IMR-90 (cell line): ENCODE results near the gene VEGFA. TPM values are rescaled to one million over a fixed set of nuclear protein-coding genes. Genes with fewer than 3 reads are reported as not detected.

ENCODE experiments used
- ATAC-seq: fragments of 200-7000 bp; cut with Tn5 transposase; 2 replicates; pipeline ENCODE4 v1.9.1; 2020; ENCODE audit warnings: low read depth, mild to moderate bottlenecking, moderate library complexity
- BruUV-seq: library from RNA; stranded (reverse); fragments of 400-500 nt; replicated peaks from 2 replicates; lab custom pipeline; 2021; lab: Mats Ljungman, UMichigan
- CTCF ChIA-PET: fragments of 300-600 bp; formaldehyde crosslinking; extraction: SDS; loops from one replicate; lab custom pipeline; 2021; ENCODE audit warnings: antibody characterized with exemption; lab: Yijun Ruan, JAX
- POLR2A ChIA-PET: fragments of 300-600 bp; sonication (Branson Sonifier 250); formaldehyde crosslinking; loops from one replicate; lab custom pipeline; 2022; ENCODE audit warnings: antibody characterized with exemption; ENCODE audit not compliant: unreplicated experiment; lab: Charles Lee
- DNase-seq: peaks from one replicate; pipeline ENCODE4 v3.0.0; 2013
- H2AFZ ChIP-seq: replicated peaks from 2 replicates; pipeline ENCODE3; 2013; ENCODE audit warnings: low read length, mild to moderate bottlenecking; ENCODE audit not compliant: poor library complexity
- H2AK5ac ChIP-seq: 2 replicates; pipeline ENCODE4 v1.6.1; 2013; ENCODE audit warnings: low read depth, low read length, inconsistent platforms
- H2AK9ac ChIP-seq: replicated peaks from 2 replicates; pipeline ENCODE3; 2013; ENCODE audit warnings: mild to moderate bottlenecking, low read depth, low read length, moderate library complexity; ENCODE audit not compliant: poor library complexity
- H2BK120ac ChIP-seq: 2 replicates; pipeline ENCODE4 v1.6.1; 2013; ENCODE audit warnings: low read depth, low read length, inconsistent platforms
- H2BK15ac ChIP-seq: 3 replicates; pipeline ENCODE4 v1.6.1; 2013; ENCODE audit warnings: low read depth, low read length, inconsistent platforms
- H2BK20ac ChIP-seq: 2 replicates; pipeline ENCODE4 v1.6.1; 2013; ENCODE audit warnings: low read depth, mild to moderate bottlenecking, inconsistent platforms, low read length, moderate library complexity
- H2BK5ac ChIP-seq: 2 replicates; pipeline ENCODE4 v1.6.1; 2013; ENCODE audit warnings: mild to moderate bottlenecking, low read depth, low read length, inconsistent platforms; ENCODE audit not compliant: poor library complexity, severe bottlenecking
- H3K14ac ChIP-seq: replicated peaks from 2 replicates; pipeline ENCODE4 v1.6.1; 2013; ENCODE audit warnings: low read depth, low read length, inconsistent platforms
- H3K18ac ChIP-seq: 2 replicates; pipeline ENCODE4 v1.6.1; 2013; ENCODE audit warnings: low read depth, low read length, control low read depth
- H3K23ac ChIP-seq: 2 replicates; pipeline ENCODE4 v1.6.1; 2013; ENCODE audit warnings: low read depth, low read length, inconsistent platforms
- H3K27ac ChIP-seq: 2 replicates; pipeline ENCODE4 v1.5.1; 2013; ENCODE audit warnings: mild to moderate bottlenecking, control low read depth, low read length; ENCODE audit not compliant: insufficient read depth
- H3K27me3 ChIP-seq: 2 replicates; pipeline ENCODE4 v1.6.1; 2013; ENCODE audit warnings: low read length; ENCODE audit not compliant: control insufficient read depth, insufficient read depth
- H3K36me3 ChIP-seq: 2 replicates; pipeline ENCODE4 v1.6.1; 2013; ENCODE audit warnings: low read length, mixed read lengths; ENCODE audit not compliant: control insufficient read depth, insufficient read depth
- H3K4ac ChIP-seq: 2 replicates; pipeline ENCODE4 v1.6.1; 2013; ENCODE audit warnings: low read depth, low read length, inconsistent platforms
- H3K4me1 ChIP-seq: 2 replicates; pipeline ENCODE4 v1.6.1; 2013; ENCODE audit warnings: low read length, mixed read lengths; ENCODE audit not compliant: control insufficient read depth, insufficient read depth
- H3K4me2 ChIP-seq: 2 replicates; pipeline ENCODE4 v1.6.1; 2013; ENCODE audit warnings: low read depth, mild to moderate bottlenecking, control low read depth, low read length, moderate library complexity
- H3K4me3 ChIP-seq: 2 replicates; pipeline ENCODE4 v1.5.1; 2013; ENCODE audit warnings: low read depth, mild to moderate bottlenecking, control low read depth, low read length, moderate library complexity; ENCODE audit not compliant: insufficient read depth
- H3K56ac ChIP-seq: 2 replicates; pipeline ENCODE4 v1.6.1; 2013; ENCODE audit warnings: low read length, inconsistent platforms; ENCODE audit not compliant: insufficient read depth; ENCODE audit errors: extremely low read depth
- H3K79me1 ChIP-seq, 2 experiments: 2 replicates each; pipeline ENCODE4 v1.6.1; 2013; ENCODE audit warnings: low read length in 2 of 2, inconsistent platforms in 1 of 2, low read depth in 1 of 2
- H3K9ac ChIP-seq: 2 replicates; pipeline ENCODE4 v1.6.1; 2013; ENCODE audit warnings: low read depth, low read length, control low read depth
- H3K9me1 ChIP-seq: 2 replicates; pipeline ENCODE4 v1.6.1; 2013; ENCODE audit warnings: low read length, inconsistent platforms; ENCODE audit not compliant: insufficient read depth
- H3K9me3 ChIP-seq: 2 replicates; pipeline ENCODE4 v1.6.1; 2013; ENCODE audit warnings: low read length; ENCODE audit not compliant: control insufficient read depth, insufficient read depth
- H4K20me1 ChIP-seq: 2 replicates; pipeline ENCODE4 v1.6.1; 2013; ENCODE audit warnings: low read length, inconsistent platforms; ENCODE audit not compliant: insufficient read depth
- H4K5ac ChIP-seq: 2 replicates; pipeline ENCODE4 v1.6.1; 2013; ENCODE audit warnings: mild to moderate bottlenecking, low read depth, low read length, control low read depth
- H4K8ac ChIP-seq, 2 experiments: 2 replicates each; pipeline ENCODE4 v1.6.1; 2013; ENCODE audit warnings: low read depth in 2 of 2, low read length in 2 of 2, control low read depth in 1 of 2, inconsistent platforms in 1 of 2
- H4K91ac ChIP-seq: 2 replicates; pipeline ENCODE4 v1.6.1; 2013; ENCODE audit warnings: low read depth, low read length, inconsistent platforms; ENCODE audit not compliant: insufficient read depth
- BHLHE40 ChIP-seq: fragments of 150-350 bp; IDR thresholded peaks from 2 replicates; pipeline ENCODE4 v1.6.1; 2016; ENCODE audit warnings: mild to moderate bottlenecking, low read depth, low read length
- CEBPB ChIP-seq: IDR thresholded peaks from 2 replicates; pipeline ENCODE4 v1.6.1; 2012; ENCODE audit warnings: low read depth, low read length, improper control_type of control experiment
- CHD1 ChIP-seq: IDR thresholded peaks from 2 replicates; pipeline ENCODE4 v1.6.1; 2012; ENCODE audit warnings: low read depth, low read length, improper control_type of control experiment
- ELK1 ChIP-seq: fragments of 150-350 bp; IDR thresholded peaks from 2 replicates; pipeline ENCODE4 v1.6.1; 2016; ENCODE audit warnings: low read depth, mild to moderate bottlenecking, low read length, moderate library complexity, borderline replicate concordance
- MAFK ChIP-seq: IDR thresholded peaks from 2 replicates; pipeline ENCODE4 v1.6.1; 2012; ENCODE audit warnings: low read depth, low read length, improper control_type of control experiment
- MAZ ChIP-seq: IDR thresholded peaks from 2 replicates; pipeline ENCODE4 v1.6.1; 2012; ENCODE audit warnings: low read depth, mild to moderate bottlenecking, low read length, improper control_type of control experiment, moderate library complexity, borderline replicate concordance
- MXI1 ChIP-seq: IDR thresholded peaks from 2 replicates; pipeline ENCODE4 v1.6.1; 2012; ENCODE audit warnings: low read depth, mild to moderate bottlenecking, low read length, moderate library complexity, borderline replicate concordance
- NFE2L2 ChIP-seq: fragments of 150-350 bp; IDR thresholded peaks from 2 replicates; pipeline ENCODE4 v1.6.1; 2016; ENCODE audit warnings: low read depth, mild to moderate bottlenecking, low read length
- POLR2A ChIP-seq: IDR thresholded peaks from 2 replicates; pipeline ENCODE4 v1.6.1; 2012; ENCODE audit warnings: mild to moderate bottlenecking, low read depth, low read length
- RAD21 ChIP-seq: IDR thresholded peaks from 2 replicates; pipeline ENCODE4 v1.6.1; 2012; ENCODE audit warnings: low read length, improper control_type of control experiment
- RFX5 ChIP-seq: IDR thresholded peaks from 2 replicates; pipeline ENCODE4 v1.8.0; 2012; ENCODE audit warnings: low read depth, mild to moderate bottlenecking, low read length, moderate library complexity
- USF2 ChIP-seq: fragments of 150-350 bp; IDR thresholded peaks from 2 replicates; pipeline ENCODE4 v1.6.1; 2017; ENCODE audit warnings: mild to moderate bottlenecking, antibody characterized with exemption, low read length, low read depth
- WGBS, 2 experiments: methylation state at CpG; one replicate each; pipeline versions ENCODE4 v1.1.5 to v1.1.7; 2013; ENCODE audit warnings: missing lambda C conversion rate in 2 of 2; ENCODE audit not compliant: insufficient read length in 1 of 2; ENCODE audit errors: extremely low coverage in 2 of 2; 5-methylcytosine and 5-hydroxymethylcytosine counted together
- dilution Hi-C: fragments of 300-500 bp; cut with HindIII; formaldehyde crosslinking; loops from one replicate; pipeline ENCODE4 v1.14.3; 2018; ENCODE audit warnings: low sequenced_read_pairs; ENCODE audit not compliant: unreplicated experiment
- in situ Hi-C: fragments of 300-500 bp; cut with MboI; formaldehyde crosslinking; loops from 3 replicates; pipeline ENCODE4 v1.14.3; 2019; ENCODE audit warnings: low sequenced_read_pairs, inconsistent platforms, mixed read lengths
- intact Hi-C: fragments of 100-400 bp; cut with micrococcal nuclease; formaldehyde crosslinking; loops from 2 replicates; pipeline ENCODE4 v1.10.0; 2022
- polyA plus RNA-seq, 3 experiments: library from polyadenylated mRNA; depleted of rRNA; stranded (reverse); fragments of >200 nt; gene quantifications; 2 replicates each; pipeline ENCODE4 v1.2.3, GENCODE V29; 2012; ENCODE audit warnings: low replicate concordance in 1 of 3
- total RNA-seq: library from RNA; depleted of rRNA; stranded (reverse); fragments of >200 nt; gene quantifications from 2 replicates; pipeline ENCODE4 v1.2.3, GENCODE V29; 2012

Gene VEGFA
- total and polyA plus RNA-seq, 2 of the 4 experiments (the other 2 are of a cell fraction), result 190 to 234 TPM

- Histone ChIP-seq H2AFZ (no peak overlapping the region), H4K91ac (no peak overlapping the region), H2AK5ac (no peak overlapping the region), H2BK15ac (no peak overlapping the region), H4K5ac (no peak overlapping the region), H2BK5ac (no peak overlapping the region), H3K9ac (no peak overlapping the region), H4K20me1 (no peaks in the 10 kb centered on the region), H3K4me3 (no peak overlapping the region), H3K36me3 (no peaks in the 10 kb centered on the region), H2BK120ac (no peak overlapping the region), H3K27ac (no peak overlapping the region), H3K4me2 (no peak overlapping the region), H3K9me1 (peaks cover 13% of the 10 kb centered on the region; the same call in 1 of the 2 replicates), H4K8ac (no peak overlapping the region), H3K9me3 (no peaks in the 10 kb centered on the region), H3K14ac (no peak overlapping the region), H2AK9ac (no peak overlapping the region), H3K4me1 (peaks cover 20% of the 10 kb centered on the region), H3K4ac (no peak overlapping the region), H2BK20ac (no peak overlapping the region), H3K23ac (no peak overlapping the region), H3K27me3 (peaks cover 2% of the 10 kb centered on the region; the same call in 1 of the 2 replicates), H3K56ac (no peak overlapping the region), H3K18ac (no peak overlapping the region), H3K79me1 (no peaks in the 10 kb centered on the region)
- DNase-seq (no peak), ATAC-seq (no peak)
- ChIA-PET CTCF (no interaction called here), POLR2A (no interaction called here)
- dilution Hi-C loops (no loop called here), intact Hi-C loops (no loop called here), in situ Hi-C loops (no loop called here)
- no peak for TF ChIP-seq CHD1
- no peak for TF ChIP-seq BHLHE40
- no peak for TF ChIP-seq MXI1
- TF ChIP-seq CEBPB, result no peak
- no peak for TF ChIP-seq ELK1
- TF ChIP-seq MAZ, result no peak
- TF ChIP-seq RFX5, result no peak
- no peak for TF ChIP-seq MAFK
- no peak for TF ChIP-seq POLR2A
- TF ChIP-seq RAD21, result no peak
- TF ChIP-seq NFE2L2, result no peak
- no peak for TF ChIP-seq USF2
- no TSS peak for BruUV-seq
- 22% methylated on average over 1 of the region's 3 CpGs; no CpG with 5 or more reads in 1 of the 2 experiments for WGBS, 2 experiments
Observed at GRCh38 chr6:43727634-43728033, 42.4 kb upstream of the VEGFA start.
